ENCODE data around the gene ZFAND3.

ZFAND3 gene, protein sequence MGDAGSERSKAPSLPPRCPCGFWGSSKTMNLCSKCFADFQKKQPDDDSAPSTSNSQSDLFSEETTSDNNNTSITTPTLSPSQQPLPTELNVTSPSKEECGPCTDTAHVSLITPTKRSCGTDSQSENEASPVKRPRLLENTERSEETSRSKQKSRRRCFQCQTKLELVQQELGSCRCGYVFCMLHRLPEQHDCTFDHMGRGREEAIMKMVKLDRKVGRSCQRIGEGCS

GRCh38 chr6:37819177-37819801 is at the start of gene ZFAND3:
Gene ZFAND3 (plus strand): TSS chr6:37819727. CDS start chr6:37819946, 219 bp downstream.
- DNase-seq (ENCODE audit: low spot score) = peak; percentile 96

DNA sequence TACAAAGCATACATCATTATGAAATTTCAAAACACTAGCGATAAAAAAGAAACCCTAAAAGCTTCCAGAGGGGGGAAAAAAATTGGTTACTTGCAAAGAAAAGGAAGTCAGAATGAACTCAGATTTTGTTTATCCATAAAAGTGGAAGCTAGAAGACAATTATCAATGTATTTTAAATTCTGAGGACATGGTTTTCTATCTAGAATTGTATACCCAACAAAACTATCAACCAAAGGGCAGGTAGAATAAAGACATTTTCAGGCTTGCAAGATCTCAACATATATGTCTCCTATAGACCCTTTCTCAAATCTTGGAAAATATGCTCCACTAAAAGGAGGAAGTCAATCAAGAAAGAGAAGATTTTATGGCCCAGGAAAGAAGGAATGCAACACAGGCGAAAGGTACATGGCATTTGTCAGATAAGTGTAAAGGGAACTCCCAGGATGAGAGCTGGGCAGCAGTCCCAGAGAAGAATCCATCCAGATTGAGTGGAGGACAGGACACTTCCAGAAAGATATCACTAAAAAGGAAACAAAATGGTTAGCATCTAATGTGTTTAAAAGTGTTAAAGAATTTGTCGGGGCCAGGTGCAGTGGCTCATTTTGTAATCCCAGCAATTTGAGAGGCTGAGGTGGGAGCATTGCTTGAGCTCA is 45.4 kb upstream of the ZFAND3 start:
- DNase-seq (ENCODE audit: low spot score) = no peak

DNA sequence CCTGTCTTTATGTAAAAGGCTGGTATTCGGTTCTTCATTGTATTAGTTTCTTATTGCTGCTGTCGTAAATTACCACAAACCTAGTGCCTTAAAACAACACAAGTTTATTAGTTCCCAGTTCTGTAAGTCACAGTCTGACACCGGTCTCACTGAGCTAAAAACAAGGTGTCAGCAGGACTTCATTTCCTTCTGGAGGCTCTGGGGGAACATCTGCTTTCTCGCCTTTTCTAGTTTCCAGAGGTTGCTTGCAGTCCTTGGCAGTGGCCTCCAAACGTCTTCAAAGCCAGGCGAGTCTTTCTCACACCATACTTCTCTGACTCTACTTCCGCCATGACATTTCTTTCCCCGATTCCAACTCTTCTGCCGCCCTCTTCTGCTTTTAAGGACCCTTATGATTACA is 43.0 kb upstream of the ZFAND3 start:
- DNase-seq (ENCODE audit: low spot score) = no peak

DNA sequence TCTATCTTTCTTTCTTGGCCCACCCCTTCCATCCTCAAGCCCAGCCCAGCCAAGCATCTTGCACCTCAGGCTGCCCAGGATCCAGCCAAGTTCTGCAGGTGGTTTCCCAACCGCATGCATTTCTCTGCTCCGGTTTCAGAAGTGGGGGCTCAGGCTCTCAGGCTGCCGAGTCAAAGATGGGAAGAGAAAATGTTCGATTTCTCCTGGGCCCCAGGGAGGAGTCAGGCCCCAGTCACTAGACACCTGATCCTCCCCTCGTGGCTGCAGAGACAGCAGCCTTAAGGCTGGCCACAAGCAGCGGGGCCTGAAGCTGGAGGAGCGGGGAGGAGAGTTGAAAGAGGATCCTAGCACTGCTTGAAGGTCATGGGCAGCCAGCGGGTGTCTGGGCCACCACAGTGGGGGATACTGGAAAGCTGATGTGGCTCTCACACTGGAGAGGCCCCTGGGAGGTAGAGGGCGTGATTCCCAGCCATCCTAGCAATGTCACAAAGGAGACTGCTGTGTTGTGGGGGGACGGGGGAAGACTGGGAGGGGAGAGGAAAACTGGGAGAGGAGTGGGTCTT is 42.2 kb upstream of the ZFAND3 start:
- no peak for DNase-seq (ENCODE audit: low spot score)

- DNase-seq (ENCODE audit: low spot score) = no peak
Observed at GRCh38 chr6:37779111-37779800, 40.3 kb upstream of the ZFAND3 start.

- DNase-seq (ENCODE audit: low spot score) = no peak
Observed at GRCh38 chr6:37779902-37780628, 39.5 kb upstream of the ZFAND3 start.

- DNase-seq (ENCODE audit: low spot score) = no peak
Observed at GRCh38 chr6:37781788-37782187, 37.7 kb upstream of the ZFAND3 start.

- DNase-seq (ENCODE audit: low spot score) = no peak
Observed at GRCh38 chr6:37783025-37783855, 36.3 kb upstream of the ZFAND3 start.

DNA sequence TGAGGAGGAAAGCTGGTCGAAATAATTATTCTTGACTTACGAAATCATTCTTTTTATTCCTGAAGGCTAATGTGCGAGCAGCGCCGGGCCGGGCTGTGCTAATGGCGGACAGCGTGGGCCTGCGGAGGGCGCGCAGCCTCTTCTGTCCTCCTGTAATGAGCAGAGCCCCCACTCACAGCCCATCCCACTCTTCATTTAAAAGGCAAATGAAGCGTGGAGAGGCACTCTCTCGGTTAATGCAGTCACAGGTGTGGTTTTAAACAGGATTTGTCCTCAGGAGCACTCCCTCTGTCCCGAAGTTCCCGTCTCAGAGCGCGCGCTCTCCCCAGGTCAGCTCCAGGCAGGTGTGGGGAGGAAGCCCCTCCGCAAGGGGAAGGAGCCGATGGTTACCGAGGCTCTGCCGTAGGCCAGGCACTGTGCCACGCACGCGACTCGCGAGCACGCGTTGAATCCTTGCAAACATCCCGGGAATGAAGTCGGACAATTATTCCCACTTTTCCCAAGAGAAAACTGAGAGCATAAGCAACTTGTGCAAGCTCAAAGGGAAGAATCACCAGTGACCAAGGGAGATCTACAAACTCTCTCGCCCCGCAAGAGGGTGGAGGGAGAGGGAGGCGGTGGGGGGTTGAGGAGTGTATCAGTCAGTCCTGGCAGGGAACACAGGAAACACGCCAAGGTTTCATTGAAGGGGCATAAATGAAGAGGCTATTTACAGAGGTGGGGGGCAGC is 35.5 kb upstream of the ZFAND3 start:
- DNase-seq (ENCODE audit: low spot score) = no peak

- no peak for DNase-seq (ENCODE audit: low spot score)
Observed at GRCh38 chr6:37784585-37784967, 35.0 kb upstream of the ZFAND3 start.

DNA sequence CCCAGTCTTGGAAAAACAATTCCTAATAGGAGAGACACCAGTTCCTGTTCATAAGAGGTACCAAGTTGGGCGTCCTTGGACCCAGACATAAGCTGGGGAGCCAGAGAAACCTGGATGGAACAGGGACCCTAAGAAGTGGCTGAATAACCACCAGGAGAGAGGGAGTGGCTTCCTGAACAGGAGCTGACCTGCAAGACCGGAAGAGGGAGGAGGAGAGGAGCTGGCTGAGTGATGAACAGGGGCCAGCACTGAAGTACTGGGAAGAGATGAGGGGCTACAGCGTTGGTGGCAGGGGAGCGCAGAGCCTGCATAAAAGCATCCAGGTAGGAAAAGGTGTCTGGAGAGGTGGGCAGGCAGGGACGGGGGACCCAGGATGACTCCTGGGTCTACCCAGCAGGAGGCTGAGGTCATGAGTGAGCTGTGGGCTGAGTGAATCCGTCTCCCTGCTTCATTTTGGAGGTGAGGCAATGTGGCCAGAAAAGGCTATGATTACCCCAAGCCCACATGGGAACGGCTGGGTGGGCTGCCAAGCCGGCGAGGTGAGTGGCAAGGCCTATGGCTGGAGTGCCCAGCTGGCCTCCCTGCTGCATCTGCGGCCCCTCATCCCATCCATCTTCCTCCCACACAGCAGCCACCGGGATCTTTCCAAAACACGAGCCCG is 34.4 kb upstream of the ZFAND3 start:
- DNase-seq (ENCODE audit: low spot score) = no peak

GRCh38 chr6:37785663-37786270 is 33.8 kb upstream of the ZFAND3 start:
- DNase-seq (ENCODE audit: low spot score) = no peak

GRCh38 chr6:37787216-37787615 is 32.3 kb upstream of the ZFAND3 start:
- no peak for DNase-seq (ENCODE audit: low spot score)

DNA sequence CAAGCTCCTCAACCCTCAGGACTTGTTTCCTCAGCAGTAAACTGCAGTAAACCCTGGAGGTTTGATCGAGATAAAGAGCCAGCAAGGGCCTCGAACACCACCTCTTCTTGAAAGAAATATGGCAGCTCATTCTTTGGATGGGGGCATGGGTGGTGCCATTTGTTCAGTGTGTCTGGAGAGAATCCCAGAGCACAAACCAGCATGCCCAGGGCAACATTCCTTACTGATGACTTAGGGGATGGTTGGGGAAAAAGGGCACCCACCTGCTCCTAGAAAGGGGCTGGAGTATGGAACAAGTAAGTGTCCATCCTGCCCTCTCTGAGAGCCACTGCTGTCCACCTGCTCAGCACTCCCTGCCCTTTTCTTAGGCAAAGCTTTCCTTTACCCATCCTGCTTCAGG is 31.3 kb upstream of the ZFAND3 start:
- no peak for DNase-seq (ENCODE audit: low spot score)

GRCh38 chr6:37791156-37791919 is 28.2 kb upstream of the ZFAND3 start:
- DNase-seq (ENCODE audit: low spot score) = peak; percentile 97

DNA sequence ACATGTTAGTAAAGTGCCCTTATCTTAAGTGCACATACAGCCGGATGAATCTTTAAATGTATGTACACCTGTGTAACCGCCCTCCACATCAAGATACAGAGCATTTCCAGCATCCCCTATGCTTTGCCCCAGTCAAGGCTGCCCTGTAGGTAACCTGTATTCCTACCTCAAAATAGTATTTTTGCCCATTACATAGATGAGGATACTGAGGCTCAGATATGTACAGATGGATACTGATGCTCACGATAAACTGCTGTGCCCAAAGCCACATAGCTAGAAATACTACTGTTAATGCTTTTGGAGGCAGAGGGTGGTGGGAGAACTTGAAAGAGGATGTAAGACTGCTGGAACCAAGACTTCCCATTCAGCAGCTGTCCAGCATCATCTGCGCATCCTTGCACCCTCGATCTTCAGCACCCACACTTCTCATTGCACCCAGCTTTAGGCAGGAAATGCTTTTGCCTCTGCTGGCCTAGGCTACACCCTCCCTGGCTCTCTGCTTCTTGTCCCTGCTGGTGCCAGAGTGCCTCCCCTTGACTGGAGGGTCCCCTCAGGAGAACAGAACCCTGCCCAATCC is 27.0 kb upstream of the ZFAND3 start:
- DNase-seq (ENCODE audit: low spot score) = no peak

- no peak for DNase-seq (ENCODE audit: low spot score)
Observed at GRCh38 chr6:37793067-37793466, 26.5 kb upstream of the ZFAND3 start.

DNA sequence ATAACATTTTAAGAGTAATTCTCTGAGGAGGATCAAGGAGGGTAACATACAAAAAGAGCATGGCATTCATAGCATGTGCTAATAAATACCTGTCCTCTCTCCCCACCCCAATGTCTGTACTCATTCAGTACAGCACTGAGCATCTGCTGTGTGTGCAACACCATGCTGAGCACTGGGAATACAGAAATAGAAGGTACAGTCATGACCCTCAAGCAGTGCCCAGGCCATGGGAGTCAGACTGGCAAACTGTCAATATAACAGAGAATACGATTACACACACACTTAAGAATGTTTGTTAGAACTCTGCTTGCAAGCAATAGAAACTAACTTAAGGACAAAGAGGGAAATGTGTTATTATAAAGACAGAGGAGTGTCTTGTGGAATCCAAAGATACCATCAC is 24.7 kb upstream of the ZFAND3 start:
- no peak for DNase-seq (ENCODE audit: low spot score)
